Prostate gland (tissue), 2 donors: ENCODE results near the gene DFFB. TPM values are rescaled to one million over a fixed set of nuclear protein-coding genes. Genes with fewer than 3 reads are reported as not detected.

Source experiments
- DNase-seq: peaks from one replicate; pipeline ENCODE4 v3.0.0-alpha.2; 2019; ENCODE audit warnings: low spot score
- H3K27ac ChIP-seq, 2 donors: fragments of 200-600 bp; sonication (generic); 2 replicates each; pipeline ENCODE4 v1.5.1; 2017 to 2019
- H3K27me3 ChIP-seq: fragments of 200-600 bp; sonication (generic); replicated peaks from 2 replicates; pipeline ENCODE4 v1.5.1; 2019; ENCODE audit not compliant: insufficient read depth
- H3K36me3 ChIP-seq, 2 donors: fragments of 200-600 bp; sonication (generic); 1 replicate in 1 of 2; 2 replicates in 1 of 2; pipeline versions ENCODE4 v1.5.1 to v1.8.1; 2017 to 2019
- H3K4me1 ChIP-seq: fragments of 200-600 bp; sonication (generic); replicated peaks from 2 replicates; pipeline ENCODE4 v1.5.1; 2019
- H3K4me3 ChIP-seq, 2 donors: fragments of 200-600 bp; sonication (generic); 2 replicates each; pipeline ENCODE4 v1.5.1; 2017 to 2019
- H3K9me3 ChIP-seq: fragments of 200-600 bp; sonication (generic); 2 replicates; pipeline ENCODE4 v1.5.1; 2017
- POLR2A ChIP-seq: fragments of 450-650 bp; IDR thresholded peaks from one replicate; pipeline ENCODE4 v1.6.1; 2016; ENCODE audit warnings: antibody characterized with exemption, mild to moderate bottlenecking
- POLR2AphosphoS5 ChIP-seq: sonication (generic); formaldehyde crosslinking; IDR thresholded peaks from one replicate; pipeline ENCODE4 v1.6.1; 2017; ENCODE audit warnings: antibody characterized with exemption
- WGBS: methylation state at CpG from one replicate; pipeline ENCODE4 v1.1.5; 2018; 5-methylcytosine and 5-hydroxymethylcytosine counted together
- intact Hi-C: fragments of 100-400 bp; cut with DNase I; formaldehyde crosslinking; loops from one replicate; pipeline ENCODE4 v1.14.2; 2022
- total RNA-seq, 2 donors: library from RNA; depleted of rRNA; stranded (reverse); fragments of >200 nt; gene quantifications; one replicate each; pipeline ENCODE4 v1.1.0, GENCODE V29; 2016
- TF ChIP-seq, protein P1 (sequence below), 4 experiments: fragments of 200-600 bp in 2 of 4; fragments of 450-650 bp in 2 of 4; sonication (generic) in 2 of 4; IDR thresholded peaks; 1 replicate in 3 of 4; 2 replicates in 1 of 4; pipeline ENCODE4 v1.5.1; 2016 to 2019; ENCODE audit warnings: antibody characterized with exemption in 4 of 4, mild to moderate bottlenecking in 2 of 4, moderate library complexity in 2 of 4

Gene DFFB
- total RNA-seq, 2 donors from 2014 or later = 5.3 to 20.5 TPM

DNA sequence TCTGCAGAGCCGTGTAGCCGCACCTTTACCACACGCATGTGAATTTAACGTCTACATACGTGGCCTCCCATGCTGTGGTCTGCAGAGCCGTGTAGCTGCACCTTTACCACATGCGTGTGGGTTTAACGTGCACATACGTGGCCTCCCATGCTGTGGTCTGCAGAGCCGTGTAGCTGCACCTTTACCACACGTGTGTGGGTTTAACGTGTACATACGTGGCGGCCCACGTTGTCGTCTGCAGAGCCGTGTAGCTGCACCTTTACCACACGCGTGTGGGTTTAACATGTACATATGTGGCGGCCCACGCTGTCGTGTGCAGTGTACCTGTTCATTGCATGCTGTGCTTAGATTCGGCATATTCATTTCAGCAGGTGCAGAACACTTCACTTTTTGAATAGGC is 17.5 kb downstream of the DFFB start:
- no peak for DNase-seq
- WGBS = 94% methylated on average over 23 of the region's 23 CpGs
- Histone ChIP-seq H3K36me3 (peaks cover 3 to 9% of the 10 kb centered on the region in 2 donors), H3K27me3 (no peaks in the 10 kb centered on the region), H3K4me3 (no peak overlapping the region), H3K4me1 (no peaks in the 10 kb centered on the region), H3K9me3 (no peaks in the 10 kb centered on the region), H3K27ac (no peak overlapping the region)
- TF ChIP-seq POLR2A (no peak), POLR2AphosphoS5 (no peak)
- TF ChIP-seq, protein P1, sequence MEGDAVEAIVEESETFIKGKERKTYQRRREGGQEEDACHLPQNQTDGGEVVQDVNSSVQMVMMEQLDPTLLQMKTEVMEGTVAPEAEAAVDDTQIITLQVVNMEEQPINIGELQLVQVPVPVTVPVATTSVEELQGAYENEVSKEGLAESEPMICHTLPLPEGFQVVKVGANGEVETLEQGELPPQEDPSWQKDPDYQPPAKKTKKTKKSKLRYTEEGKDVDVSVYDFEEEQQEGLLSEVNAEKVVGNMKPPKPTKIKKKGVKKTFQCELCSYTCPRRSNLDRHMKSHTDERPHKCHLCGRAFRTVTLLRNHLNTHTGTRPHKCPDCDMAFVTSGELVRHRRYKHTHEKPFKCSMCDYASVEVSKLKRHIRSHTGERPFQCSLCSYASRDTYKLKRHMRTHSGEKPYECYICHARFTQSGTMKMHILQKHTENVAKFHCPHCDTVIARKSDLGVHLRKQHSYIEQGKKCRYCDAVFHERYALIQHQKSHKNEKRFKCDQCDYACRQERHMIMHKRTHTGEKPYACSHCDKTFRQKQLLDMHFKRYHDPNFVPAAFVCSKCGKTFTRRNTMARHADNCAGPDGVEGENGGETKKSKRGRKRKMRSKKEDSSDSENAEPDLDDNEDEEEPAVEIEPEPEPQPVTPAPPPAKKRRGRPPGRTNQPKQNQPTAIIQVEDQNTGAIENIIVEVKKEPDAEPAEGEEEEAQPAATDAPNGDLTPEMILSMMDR (IDR thresholded peaks at IDR 0.05) = no peak
- intact Hi-C loops = no loop called here

DNA sequence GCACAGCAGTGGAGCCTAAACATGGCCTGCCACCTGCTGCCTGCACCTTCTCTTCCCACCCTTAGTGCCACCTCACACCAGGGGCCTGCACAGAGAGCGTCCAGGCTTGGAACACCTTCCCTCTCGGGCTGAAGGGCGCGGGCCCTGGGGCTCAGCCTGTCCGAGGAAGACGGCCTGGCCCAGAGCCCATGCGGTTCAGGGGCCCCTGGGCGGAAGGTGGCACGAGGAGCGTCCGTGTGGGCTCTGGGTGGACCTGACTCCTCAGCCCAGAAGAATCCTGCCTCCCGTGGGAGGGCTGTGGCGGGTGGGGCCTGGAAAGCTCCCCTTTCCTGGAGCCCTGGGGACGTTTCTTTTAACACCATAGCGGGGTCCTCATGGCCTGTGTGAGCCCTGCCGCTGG is 19.4 kb downstream of the DFFB start:
- DNase-seq = no peak
- H3K27ac ChIP-seq = no peak overlapping the region
- intact Hi-C loops = no loop called here
- TF ChIP-seq POLR2AphosphoS5 = no peak
- TF ChIP-seq, protein P1 (IDR thresholded peaks at IDR 0.05) = no peak
- no peak for TF ChIP-seq POLR2A
- WGBS = 87% methylated on average over 16 of the region's 16 CpGs
- H3K9me3 ChIP-seq = no peaks in the 10 kb centered on the region
- no peaks in the 10 kb centered on the region for H3K27me3 ChIP-seq
- H3K4me1 ChIP-seq = no peaks in the 10 kb centered on the region
- H3K36me3 ChIP-seq = peaks cover 0 to 5% of the 10 kb centered on the region in 2 donors
- no peak overlapping the region for H3K4me3 ChIP-seq

DNA sequence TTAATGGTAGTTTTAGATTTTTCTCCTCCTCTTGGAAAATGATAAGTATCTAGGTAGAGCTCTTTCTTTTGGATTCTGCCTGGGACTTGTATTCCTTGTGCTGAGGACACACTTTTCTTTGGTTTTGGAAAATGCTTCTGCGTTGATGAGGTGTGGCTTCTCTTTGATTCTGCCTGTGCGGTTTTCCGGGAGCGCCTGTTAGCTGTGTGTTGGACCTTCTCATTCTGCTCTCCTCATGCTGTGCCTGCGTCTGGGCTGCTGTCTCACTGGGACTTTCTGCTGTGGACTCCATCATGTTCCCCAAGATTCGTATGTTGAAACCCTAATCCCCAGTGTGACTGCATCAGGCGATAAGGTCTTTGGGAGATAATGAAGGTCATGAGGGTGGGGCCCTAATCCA is 21.8 kb downstream of the DFFB start:
- Histone ChIP-seq H3K27ac (no peak overlapping the region), H3K36me3 (no peaks in the 10 kb centered on the region), H3K4me3 (no peak overlapping the region), H3K27me3 (no peaks in the 10 kb centered on the region), H3K9me3 (no peaks in the 10 kb centered on the region), H3K4me1 (no peaks in the 10 kb centered on the region)
- WGBS = 98% methylated on average over 7 of the region's 7 CpGs
- intact Hi-C loops = no loop called here
- no peak for DNase-seq
- TF ChIP-seq POLR2A = no peak
- TF ChIP-seq, protein P1 (IDR thresholded peaks at IDR 0.05) = no peak
- no peak for TF ChIP-seq POLR2AphosphoS5

DNA sequence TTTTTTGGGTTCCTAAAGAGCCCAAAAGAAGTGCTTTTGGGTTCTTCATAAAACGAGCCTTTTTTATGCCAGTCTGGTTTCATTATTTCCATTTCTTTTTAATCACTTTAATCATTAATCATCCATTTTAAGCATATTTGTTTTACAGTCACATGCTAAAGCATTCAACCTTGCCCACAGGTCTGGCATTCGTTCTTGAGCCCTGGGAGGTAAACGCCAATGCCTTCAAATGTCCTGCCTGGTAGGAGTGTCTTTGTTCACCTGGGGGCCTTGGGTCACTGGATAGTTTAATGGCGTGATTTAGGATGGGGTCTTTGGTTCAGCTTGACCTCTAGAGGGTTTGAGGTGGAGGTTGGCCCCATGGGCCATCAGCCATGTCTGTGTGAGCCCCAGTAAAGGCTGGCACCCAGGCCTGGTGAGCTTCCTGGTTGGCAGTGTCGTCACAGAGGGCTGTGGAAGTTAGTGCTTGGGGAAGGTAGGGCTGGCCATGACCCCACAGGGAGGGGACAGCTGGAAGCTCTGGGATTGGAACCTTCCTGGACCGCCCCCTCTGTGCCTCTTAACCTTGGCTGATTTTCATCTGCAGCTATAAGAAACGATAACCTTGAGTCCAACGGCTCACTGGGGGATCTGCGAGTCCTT is 22.6 kb downstream of the DFFB start:
- Histone ChIP-seq H3K4me3 (no peak overlapping the region), H3K36me3 (no peaks in the 10 kb centered on the region), H3K4me1 (no peaks in the 10 kb centered on the region), H3K27me3 (no peaks in the 10 kb centered on the region), H3K27ac (no peak overlapping the region), H3K9me3 (no peaks in the 10 kb centered on the region)
- 93% methylated on average over 9 of the region's 9 CpGs for WGBS
- TF ChIP-seq POLR2A (no peak), POLR2AphosphoS5 (no peak)
- TF ChIP-seq, protein P1 (IDR thresholded peaks at IDR 0.05) = no peak
- intact Hi-C loops = no loop called here
- DNase-seq = no peak

DNA sequence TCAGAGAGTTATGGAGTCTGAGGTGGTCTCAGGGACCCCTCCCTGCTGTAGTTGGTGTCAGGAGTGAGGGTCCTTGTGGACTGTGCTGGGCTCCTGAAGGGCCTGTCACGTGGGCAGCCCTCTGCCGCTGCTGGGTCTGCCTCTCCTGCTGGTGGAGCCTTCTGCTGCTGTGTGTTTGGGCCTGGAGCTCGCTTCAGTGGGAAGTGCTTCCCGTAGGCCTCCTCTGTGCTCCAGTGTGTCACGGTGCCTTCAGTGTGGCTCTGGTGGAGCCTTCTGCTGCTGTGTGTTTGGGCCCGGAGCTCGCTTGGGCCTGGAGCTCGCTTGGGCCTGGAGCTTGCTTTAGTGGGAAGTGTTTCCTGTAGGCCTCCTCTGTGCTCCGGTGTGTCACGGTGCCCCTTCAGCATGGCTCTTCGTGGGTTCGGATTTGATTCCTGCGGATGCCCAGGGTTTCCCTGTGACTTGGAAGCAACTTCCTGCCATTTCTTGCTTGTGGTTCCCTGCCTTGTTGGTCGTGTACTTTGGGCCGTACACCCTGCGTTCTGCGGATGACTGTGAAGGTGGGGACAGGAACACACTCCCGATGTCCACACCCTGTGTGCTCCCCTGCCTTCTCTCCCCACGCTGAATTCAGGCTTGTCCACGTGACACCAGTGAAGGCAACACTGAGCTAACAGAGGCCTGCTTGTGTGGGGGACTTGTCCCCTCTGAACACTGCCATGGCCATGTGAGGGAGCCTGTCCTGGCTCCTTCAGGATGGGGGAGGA is 23.3 kb downstream of the DFFB start:
- Histone ChIP-seq H3K4me1 (no peaks in the 10 kb centered on the region), H3K36me3 (no peaks in the 10 kb centered on the region)
- intact Hi-C loops = no loop called here

More for the DNA sequence above, 23.3 kb downstream of the DFFB start:
- H3K27me3 ChIP-seq = no peaks in the 10 kb centered on the region
- H3K9me3 ChIP-seq = no peaks in the 10 kb centered on the region
- no peak overlapping the region for H3K4me3 ChIP-seq
- WGBS = 92% methylated on average over 20 of the region's 20 CpGs
- TF ChIP-seq POLR2AphosphoS5 = no peak
- TF ChIP-seq, protein P1 (IDR thresholded peaks at IDR 0.05) = no peak
- TF ChIP-seq POLR2A = no peak
- no peak for DNase-seq
- no peak overlapping the region for H3K27ac ChIP-seq
